SHP77 (cell line): ENCODE measurements around the gene AHSA1.
"Not testable (repeated sequence)": the region's sequence is repeated elsewhere in the genome, so short reads cannot be mapped to it uniquely, and the experiment has no call there.

Experiments used
- DNase-seq, 2 experiments: peaks; one replicate each; lab custom pipeline; 2025; lab: John Stamatoyannopoulos, UW

AHSA1 gene

GRCh38 chr14:77457522-77458248, at the start of gene AHSA1, which contains the start of gene VIPAS39:
Gene AHSA1 (plus strand): TSS chr14:77458093. CDS start chr14:77458190, 97 bp downstream.
Gene VIPAS39 (minus strand): TSS chr14:77457601. CDS start chr14:77454102, 3,499 bp downstream.
- peak; percentile 96 to 99 for DNase-seq

- DNase-seq: no peak
Observed at GRCh38 chr14:77409131-77409533, 48.8 kb upstream of the AHSA1 start.

GRCh38 chr14:77415403-77416030, 42.4 kb upstream of the AHSA1 start:
- DNase-seq: not testable (repeated sequence)

GRCh38 chr14:77416098-77416497, 41.8 kb upstream of the AHSA1 start:
- not testable (repeated sequence) for DNase-seq

- no peak for DNase-seq
Observed at GRCh38 chr14:77416836-77417235, 41.1 kb upstream of the AHSA1 start.

- no peak for DNase-seq
Observed at GRCh38 chr14:77421201-77421600, 36.7 kb upstream of the AHSA1 start.

GRCh38 chr14:77423423-77423822, 34.5 kb upstream of the AHSA1 start, which contains the start of gene NOXRED1:
Gene NOXRED1 (minus strand): TSS chr14:77423523. CDS start chr14:77422889, 634 bp downstream.
- no peak for DNase-seq

GRCh38 chr14:77424862-77425261, 33.0 kb upstream of the AHSA1 start:
- no peak for DNase-seq

- DNase-seq: no peak
Observed at GRCh38 chr14:77426396-77426795, 31.5 kb upstream of the AHSA1 start.

GRCh38 chr14:77436042-77436441, 21.9 kb upstream of the AHSA1 start:
- no peak for DNase-seq

GRCh38 chr14:77438596-77438995, 19.3 kb upstream of the AHSA1 start:
- no peak for DNase-seq

- no peak for DNase-seq
Observed at GRCh38 chr14:77439861-77440260, 18.0 kb upstream of the AHSA1 start.

GRCh38 chr14:77442196-77442595, 15.7 kb upstream of the AHSA1 start:
- no peak for DNase-seq

- no peak for DNase-seq
Observed at GRCh38 chr14:77455966-77456640, 1.8 kb upstream of the AHSA1 start.

- DNase-seq: no peak
Observed at GRCh38 chr14:77457115-77457521, 775 bp upstream of the AHSA1 start.

GRCh38 chr14:77458249-77458950, 507 bp downstream of the AHSA1 start:
- DNase-seq: peak; percentile 8 to 16

- peak; percentile 52 to 65 for DNase-seq
Observed at GRCh38 chr14:77459072-77459723, 1.3 kb downstream of the AHSA1 start.

GRCh38 chr14:77467801-77468200, 9.9 kb downstream of the AHSA1 start:
- DNase-seq: no peak

GRCh38 chr14:77469067-77469505, 11.2 kb downstream of the AHSA1 start:
- no peak for DNase-seq

- DNase-seq: no peak
Observed at GRCh38 chr14:77469539-77469938, 11.6 kb downstream of the AHSA1 start.

- DNase-seq: no peak
Observed at GRCh38 chr14:77470224-77470870, 12.5 kb downstream of the AHSA1 start.
